ENCODE results near the gene DHRS3. TPM values are rescaled to one million over a fixed set of nuclear protein-coding genes. Genes with fewer than 3 reads are reported as not detected.

Gene DHRS3
- total RNA-seq, 4 donors from 2014 or later: 115 to 211 (median 186) TPM

DNA sequence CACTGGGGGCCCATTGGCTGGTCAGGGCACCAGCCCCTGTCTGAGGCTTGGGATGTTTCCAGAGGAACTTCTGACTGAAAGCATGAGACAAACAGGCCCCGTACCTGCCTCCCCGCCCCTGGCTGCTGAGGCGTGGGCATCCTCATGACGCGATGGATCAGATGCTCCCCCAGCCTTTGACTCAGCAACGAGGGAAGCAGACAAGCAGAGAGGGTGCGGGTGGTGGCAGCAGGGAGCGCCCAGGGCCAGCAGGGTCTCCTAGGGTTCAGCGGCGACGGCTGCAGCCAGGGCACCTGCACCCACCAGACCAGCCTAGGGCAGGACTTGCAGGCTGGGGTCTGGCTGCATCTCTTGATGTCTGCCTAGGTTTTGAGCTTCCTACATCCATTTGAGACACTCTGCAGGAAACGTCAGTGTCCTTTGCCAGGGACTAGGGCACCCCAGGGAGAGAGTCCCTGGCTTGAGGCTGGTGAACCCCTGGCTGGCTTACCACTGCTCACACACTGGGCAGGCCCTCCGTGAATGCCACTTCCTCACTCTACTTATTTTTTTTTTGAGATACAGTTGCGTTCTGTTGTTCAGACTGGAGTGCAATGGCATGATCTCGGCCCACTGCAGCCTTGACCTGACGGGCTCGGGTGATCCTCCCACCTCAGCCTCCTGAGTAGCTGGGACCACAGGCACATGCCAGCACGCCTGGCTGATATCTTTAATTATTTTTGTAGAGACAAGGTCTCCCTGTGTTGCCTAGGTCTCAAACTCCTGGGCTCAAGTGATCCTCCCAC is 63.3 kb downstream of the DHRS3 start:
- Histone ChIP-seq H3K4me3 (no peak overlapping the region), H3K27me3 (no peaks in the 10 kb centered on the region), H3K4me1 (peaks cover 7 to 77% (median 47%) of the 10 kb centered on the region in 3 donors), H3K27ac (peak overlapping the region; percentile 2 to 92 (median 90)), H3K36me3 (no peaks in the 10 kb centered on the region), H3K9me3 (no peaks in the 10 kb centered on the region)
- no peak for ATAC-seq
- no peak for TF ChIP-seq POLR2AphosphoS5 (IDR thresholded peaks at IDR 0.05)
- TF ChIP-seq, protein P1, sequence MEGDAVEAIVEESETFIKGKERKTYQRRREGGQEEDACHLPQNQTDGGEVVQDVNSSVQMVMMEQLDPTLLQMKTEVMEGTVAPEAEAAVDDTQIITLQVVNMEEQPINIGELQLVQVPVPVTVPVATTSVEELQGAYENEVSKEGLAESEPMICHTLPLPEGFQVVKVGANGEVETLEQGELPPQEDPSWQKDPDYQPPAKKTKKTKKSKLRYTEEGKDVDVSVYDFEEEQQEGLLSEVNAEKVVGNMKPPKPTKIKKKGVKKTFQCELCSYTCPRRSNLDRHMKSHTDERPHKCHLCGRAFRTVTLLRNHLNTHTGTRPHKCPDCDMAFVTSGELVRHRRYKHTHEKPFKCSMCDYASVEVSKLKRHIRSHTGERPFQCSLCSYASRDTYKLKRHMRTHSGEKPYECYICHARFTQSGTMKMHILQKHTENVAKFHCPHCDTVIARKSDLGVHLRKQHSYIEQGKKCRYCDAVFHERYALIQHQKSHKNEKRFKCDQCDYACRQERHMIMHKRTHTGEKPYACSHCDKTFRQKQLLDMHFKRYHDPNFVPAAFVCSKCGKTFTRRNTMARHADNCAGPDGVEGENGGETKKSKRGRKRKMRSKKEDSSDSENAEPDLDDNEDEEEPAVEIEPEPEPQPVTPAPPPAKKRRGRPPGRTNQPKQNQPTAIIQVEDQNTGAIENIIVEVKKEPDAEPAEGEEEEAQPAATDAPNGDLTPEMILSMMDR (IDR thresholded peaks at IDR 0.05): no peak
- no peak for TF ChIP-seq EP300 (IDR thresholded peaks at IDR 0.05)
- no peak for TF ChIP-seq POLR2A (IDR thresholded peaks at IDR 0.05)
- 60 to 100% methylated on average over 2 to 4 of the region's 18 CpGs for WGBS, 2 donors (ENCODE audit: low coverage in 1 of 2)

GRCh38 chr1:12553963-12554362 is 64.0 kb downstream of the DHRS3 start:
- WGBS, 2 donors (ENCODE audit: low coverage in 1 of 2): 83% methylated on average over 1 of the region's 3 CpGs; no CpG with 5 or more reads in 1 of the 2 donors
- Histone ChIP-seq H3K9me3 (no peaks in the 10 kb centered on the region), H3K36me3 (no peaks in the 10 kb centered on the region), H3K4me3 (no peak overlapping the region), H3K27me3 (no peaks in the 10 kb centered on the region), H3K27ac (peak overlapping the region; percentile 77 to 92 (median 90)), H3K4me1 (peaks cover 7 to 85% (median 53%) of the 10 kb centered on the region in 3 donors)
- TF ChIP-seq POLR2AphosphoS5 (IDR thresholded peaks at IDR 0.05): no peak
- ATAC-seq: no peak

- 50 to 69% methylated on average over 7 to 9 of the region's 16 CpGs for WGBS, 2 donors (ENCODE audit: low coverage in 1 of 2)
- no peak for ATAC-seq
- Histone ChIP-seq H3K27ac (peak overlapping the region; percentile 77 to 92 (median 90)), H3K4me1 (peaks cover 7 to 90% (median 59%) of the 10 kb centered on the region in 3 donors), H3K36me3 (no peaks in the 10 kb centered on the region), H3K9me3 (no peaks in the 10 kb centered on the region), H3K27me3 (no peaks in the 10 kb centered on the region), H3K4me3 (no peak overlapping the region)
- TF ChIP-seq POLR2AphosphoS5 (IDR thresholded peaks at IDR 0.05) (peak; percentile 40), EP300 (IDR thresholded peaks at IDR 0.05) (no peak), POLR2A (IDR thresholded peaks at IDR 0.05) (no peak)
- TF ChIP-seq, protein P1 (IDR thresholded peaks at IDR 0.05): peak in 1 of 4 experiments; percentile 9
These were observed 64.8 kb downstream of the DHRS3 start for GRCh38 chr1:12552951-12553921.

DNA sequence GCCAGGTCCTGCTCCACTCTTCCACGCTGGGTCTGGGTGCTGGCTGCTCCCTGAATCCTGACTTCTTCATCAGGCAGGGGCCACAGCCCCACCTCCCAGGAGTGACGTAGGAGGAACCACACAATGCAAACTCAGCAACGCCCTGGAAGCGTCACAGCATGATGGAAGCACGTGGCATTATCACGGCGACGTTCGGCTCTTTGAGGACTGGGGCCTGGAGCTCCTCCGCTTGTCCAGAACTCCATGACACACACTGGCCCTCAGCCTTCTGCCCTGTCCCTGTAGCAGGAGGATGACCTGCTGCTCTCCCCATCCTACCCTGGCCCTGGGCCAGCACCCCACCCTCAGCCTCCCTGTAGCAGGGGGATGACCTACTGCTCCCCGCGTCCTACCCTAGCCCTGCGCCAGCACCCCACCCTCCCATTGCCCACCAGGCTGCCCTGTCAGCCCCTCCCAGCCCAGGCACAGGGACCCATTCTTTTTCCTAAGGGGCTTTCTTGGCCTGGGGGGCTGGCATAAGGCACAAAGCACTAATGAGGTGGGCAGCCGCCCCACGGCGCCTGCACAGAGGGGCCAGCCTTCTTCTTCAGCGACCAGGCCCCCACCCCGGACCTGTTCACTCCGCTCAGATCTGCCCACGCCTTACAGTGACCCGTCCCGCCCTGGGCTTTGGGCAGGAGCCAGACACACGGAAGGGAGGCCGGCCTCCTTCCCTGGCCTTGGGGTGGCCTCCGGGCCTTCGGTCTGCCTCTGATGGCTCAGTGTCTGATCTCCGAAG is 65.7 kb downstream of the DHRS3 start:
- Histone ChIP-seq H3K9me3 (no peaks in the 10 kb centered on the region), H3K27me3 (no peaks in the 10 kb centered on the region), H3K36me3 (no peaks in the 10 kb centered on the region), H3K4me3 (no peak overlapping the region), H3K4me1 (peaks cover 7 to 90% (median 59%) of the 10 kb centered on the region in 3 donors), H3K27ac (peak overlapping the region; percentile 77 to 92 (median 90))
- no peak for ATAC-seq
- WGBS, 2 donors (ENCODE audit: low coverage in 1 of 2): 88% methylated on average over 12 of the region's 27 CpGs; no CpG with 5 or more reads in 1 of the 2 donors
- TF ChIP-seq EP300 (IDR thresholded peaks at IDR 0.05) (no peak), POLR2AphosphoS5 (IDR thresholded peaks at IDR 0.05) (no peak), POLR2A (IDR thresholded peaks at IDR 0.05) (no peak)
- TF ChIP-seq, protein P1 (IDR thresholded peaks at IDR 0.05): no peak

All from gastroesophageal sphincter (tissue), 4 donors.